Glomerular visceral epithelial cell (primary cell): ENCODE results near the gene PTMA.
"Not testable (repeated sequence)": the region's sequence is repeated elsewhere in the genome, so short reads cannot be mapped to it uniquely, and the experiment has no call there.

Source experiments
- DNase-seq: peaks from one replicate; pipeline ENCODE4 v3.0.0-alpha.2; 2016; ENCODE audit errors: extremely low spot score

PTMA gene

DNA sequence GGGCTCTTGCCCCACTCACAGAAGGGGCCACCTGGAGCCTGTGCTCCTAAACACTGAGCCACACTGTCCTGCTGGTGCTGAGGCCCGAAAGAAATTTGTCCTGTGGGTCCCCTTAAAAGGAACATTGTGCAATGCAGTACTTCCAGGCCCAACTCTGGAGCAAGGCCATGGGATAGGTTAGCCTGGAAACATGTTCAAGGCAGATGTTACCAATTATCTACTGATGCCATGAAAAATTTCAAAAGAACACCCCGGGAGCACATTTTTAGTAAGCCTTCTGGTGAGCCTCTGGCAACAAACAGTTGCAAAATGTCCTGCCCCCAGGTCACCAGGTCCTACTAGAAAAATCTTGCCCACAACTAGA lies 12.3 kb upstream of the PTMA start:
- no peak for DNase-seq

DNA sequence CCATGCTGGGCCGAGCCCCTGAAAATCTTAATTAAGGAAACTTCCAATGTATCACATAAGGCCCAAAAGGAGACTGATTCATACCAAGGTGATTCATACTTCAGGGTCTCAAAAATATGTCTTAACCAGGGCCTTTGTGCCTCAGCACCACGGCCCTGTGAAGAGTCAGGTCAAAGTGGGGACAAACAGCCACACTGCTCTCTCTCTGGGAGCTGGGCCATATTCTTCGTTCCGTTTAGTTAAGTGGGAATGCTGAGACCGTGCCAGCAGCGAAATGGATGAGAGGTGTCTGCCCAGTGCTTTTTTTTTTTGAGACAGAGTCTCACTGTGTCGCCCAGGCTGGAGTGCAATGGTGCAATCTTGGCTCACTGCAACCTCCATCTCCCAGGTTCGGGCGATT lies 9.3 kb upstream of the PTMA start:
- no peak for DNase-seq

DNA sequence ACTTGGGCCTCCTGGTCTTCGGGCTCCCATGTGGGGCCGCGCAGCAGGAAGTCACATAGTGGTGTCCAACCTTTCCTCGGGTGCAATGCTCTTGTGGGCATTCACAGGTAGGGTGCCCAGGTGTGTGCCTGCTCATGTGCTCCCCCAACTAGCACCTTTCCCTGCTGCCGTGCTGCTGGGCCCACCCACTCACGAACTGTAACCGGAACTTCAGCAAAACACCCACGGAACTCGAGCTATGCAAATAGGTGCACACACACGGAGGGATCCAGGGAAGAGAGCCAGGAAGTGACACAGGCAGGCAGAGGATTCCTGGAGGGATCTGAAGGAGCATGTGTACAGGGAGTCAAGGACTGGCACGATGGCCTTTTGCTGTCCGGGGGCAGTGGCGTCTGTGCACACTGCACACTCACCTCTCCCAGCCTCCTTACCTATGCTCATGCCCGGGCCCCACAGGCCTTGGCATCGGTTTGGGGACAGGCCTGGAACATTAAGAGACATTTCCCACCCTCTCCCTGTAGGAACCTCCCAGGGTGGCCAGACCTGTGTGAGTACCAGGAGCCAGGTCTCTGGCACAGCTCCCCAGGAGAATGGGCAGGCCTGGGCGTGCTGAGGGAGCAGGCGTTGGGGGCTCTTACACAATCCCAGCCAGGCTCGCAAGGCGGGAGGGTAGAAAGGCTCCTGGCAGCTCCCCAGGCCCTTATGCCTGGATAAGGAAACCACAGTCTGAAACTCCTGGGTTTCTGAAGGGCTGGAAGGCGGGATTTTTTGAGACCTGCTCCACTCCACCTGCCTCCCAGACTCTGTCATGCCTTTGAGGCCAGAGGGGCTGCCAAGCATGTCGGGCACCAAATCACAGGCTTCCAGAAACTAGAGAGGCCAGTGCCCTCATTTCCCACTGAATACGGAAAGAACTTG lies 6.6 kb upstream of the PTMA start:
- peak; percentile 88 for DNase-seq

DNA sequence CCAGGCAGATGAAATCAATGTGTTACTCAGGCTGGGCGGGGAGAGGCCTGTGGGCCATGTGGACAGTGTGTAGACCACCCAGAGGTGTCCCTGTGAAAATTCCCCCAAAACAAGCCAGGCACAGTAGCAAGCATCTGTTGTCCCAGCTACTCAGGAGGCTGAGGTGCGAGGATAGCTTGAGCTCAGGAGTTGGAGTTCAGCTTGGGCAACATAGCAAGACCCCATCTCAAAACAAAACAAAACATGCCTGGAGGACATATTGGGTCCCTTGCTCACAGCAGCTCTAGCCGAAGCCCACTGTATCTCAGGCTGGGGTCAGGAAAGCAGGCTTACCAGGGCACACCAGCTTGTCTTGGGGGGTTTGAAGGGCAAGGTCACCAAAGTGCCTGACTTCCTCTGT lies 4.3 kb upstream of the PTMA start:
- DNase-seq = no peak

DNA sequence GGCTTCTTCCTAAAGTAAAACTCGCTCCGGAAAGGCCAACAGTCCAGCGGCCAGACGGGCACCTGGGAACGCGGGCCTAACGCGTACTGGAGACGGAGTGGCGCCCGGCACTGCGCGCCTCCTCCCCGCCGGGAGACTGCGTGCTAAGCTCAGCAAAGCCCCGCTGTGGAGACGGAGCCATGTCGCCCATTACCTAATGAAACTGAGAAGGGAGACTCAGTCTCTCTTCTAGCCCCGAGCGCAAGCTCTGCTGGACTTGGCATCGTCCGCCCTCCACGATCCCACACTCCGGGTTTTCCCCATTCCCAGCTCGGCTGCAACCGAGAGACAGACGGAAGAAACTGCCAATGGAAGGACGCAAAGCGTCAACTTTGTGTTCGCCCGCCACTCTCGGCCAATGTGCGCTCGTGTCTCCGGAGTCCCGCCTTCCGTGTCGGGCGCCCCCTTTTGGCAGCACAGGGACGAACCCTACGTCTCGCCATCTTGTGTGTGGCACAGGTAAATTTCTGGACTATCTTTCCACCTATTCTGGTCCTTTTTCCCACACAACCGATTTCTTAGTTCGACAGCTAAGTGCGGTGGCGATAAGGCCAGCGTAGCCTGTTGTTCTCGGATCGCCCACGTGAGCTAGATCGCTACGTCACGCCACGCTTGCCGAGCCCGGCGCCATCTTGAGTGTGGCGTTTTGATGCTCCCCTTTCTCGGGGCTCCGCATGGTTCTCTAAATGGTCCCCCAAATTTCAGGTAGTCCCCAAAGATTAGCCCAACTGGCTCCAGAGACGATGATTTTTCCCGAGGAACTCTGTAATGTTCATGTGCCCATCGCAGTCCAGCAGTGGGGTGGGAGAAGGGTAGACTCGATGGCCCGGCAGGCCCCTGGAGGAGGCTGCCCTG lies 1.3 kb upstream of the PTMA start:
- peak; percentile 99 for DNase-seq

DNA sequence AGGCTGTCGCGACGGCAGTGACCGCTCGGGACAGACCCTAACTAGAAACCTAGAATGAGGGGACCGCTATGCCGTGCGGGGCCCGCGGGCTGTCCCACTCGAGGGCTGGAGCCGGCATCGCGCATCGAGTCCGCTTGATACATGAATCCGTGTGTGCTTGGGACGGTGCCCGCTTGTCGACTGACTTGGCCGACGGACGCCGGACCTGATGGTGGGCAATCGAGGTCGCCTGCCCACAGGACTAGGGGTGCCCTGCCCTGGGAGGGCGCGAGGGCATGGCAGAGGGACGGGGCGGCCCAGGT lies 749 bp upstream of the PTMA start:
- no peak for DNase-seq

DNA sequence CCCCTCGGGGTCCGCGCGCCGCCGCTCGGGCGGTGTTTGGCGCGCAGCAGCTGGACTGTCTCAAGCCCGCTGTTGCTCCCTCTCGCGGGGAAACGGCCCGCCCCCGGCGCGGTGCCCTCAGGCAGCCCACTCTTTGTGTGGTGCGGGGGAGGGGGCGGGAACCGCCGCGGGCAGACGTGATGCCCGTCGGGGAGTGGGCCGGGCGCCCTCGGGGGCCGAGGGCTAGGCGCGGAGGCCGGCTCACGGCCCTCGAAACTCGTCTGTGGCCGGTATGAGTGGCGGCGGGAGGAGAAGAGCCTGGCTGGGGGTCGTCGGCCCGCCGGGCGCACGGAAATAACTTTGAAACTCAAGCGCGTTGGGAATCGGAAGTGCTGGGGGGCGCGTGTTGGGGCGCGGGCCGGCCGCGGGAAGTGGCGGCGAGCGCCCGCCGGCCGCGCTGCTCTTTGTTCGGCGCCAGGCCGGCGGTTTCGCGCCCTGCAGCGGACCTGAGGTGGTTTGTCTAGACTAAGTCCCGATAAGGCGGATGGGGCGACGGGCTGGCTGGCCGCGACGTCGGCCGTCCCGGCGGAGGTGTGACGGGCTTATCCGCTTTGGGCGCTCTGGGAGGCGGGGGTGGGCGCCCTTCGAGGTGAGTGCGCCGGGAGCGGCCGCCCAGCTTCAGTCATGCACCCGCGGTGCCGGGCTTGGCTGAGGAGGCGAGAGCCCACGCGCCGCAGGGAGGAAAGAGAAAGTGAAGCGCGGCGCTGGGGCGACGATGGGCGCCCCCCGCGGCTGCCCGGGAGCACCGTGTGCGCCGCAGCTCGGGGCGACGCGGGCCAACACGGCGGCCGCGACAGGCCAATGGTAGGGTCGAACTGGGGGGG lies 679 bp downstream of the PTMA start:
- peak; percentile 51 for DNase-seq

DNA sequence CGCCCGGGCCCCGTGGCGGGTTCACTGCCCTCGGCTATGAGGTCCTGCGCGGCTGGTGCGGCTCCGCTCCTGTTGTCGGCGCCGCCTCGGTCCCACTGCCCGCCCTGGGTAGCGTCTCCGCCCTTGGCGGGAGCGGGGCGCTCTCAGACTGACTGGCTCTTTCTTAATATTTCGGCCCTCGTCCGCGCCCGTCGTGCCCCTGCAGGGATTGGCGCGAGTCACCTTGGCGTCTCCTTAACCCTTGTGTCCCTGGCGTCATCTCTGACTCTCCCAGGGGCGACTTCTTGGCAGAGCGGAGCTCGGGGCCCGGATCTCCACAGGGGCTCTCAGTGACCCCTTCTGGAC lies 1.3 kb downstream of the PTMA start:
- DNase-seq = peak; percentile 42

DNA sequence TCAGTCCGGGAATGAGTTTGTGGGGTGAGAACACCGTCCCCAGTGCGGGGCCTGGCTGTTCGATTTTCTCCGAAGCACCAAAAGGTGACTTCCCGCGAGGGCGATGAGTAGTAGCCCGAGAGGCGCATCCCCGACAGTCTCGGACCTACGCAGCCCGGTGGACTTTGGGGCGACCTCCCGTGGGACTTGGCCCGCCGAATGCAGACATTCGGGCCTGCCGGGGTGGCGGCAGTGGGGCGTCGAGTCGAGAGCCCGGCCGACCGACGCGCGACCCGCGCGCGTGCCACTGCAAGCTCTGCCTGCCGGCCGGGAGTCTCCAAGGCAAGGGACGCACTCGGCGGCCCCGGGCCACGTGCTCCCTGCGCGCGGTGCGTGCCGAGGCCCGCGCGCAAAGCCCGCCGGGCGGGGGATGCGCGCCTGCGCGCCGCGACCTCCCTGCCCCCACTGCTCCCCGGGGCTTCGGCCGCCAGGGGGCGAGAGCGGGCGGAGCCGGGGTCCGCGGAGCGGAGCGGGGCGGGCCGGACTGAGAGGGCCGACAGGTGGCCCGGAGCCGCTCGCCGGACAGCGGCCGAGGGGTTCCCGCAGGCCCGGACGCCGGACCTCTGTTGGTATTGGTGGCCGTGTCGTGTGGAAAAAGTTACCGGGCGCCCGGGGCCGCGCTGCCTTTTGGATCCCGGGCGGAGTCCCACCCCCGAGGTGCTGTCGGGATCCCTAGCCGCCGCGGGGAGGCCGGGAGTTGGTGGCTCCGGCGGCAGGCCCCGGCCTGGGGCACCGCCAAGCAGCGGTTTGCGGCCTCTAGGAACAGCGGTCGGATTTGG lies 1.9 kb downstream of the PTMA start:
- peak; percentile 91 for DNase-seq

DNA sequence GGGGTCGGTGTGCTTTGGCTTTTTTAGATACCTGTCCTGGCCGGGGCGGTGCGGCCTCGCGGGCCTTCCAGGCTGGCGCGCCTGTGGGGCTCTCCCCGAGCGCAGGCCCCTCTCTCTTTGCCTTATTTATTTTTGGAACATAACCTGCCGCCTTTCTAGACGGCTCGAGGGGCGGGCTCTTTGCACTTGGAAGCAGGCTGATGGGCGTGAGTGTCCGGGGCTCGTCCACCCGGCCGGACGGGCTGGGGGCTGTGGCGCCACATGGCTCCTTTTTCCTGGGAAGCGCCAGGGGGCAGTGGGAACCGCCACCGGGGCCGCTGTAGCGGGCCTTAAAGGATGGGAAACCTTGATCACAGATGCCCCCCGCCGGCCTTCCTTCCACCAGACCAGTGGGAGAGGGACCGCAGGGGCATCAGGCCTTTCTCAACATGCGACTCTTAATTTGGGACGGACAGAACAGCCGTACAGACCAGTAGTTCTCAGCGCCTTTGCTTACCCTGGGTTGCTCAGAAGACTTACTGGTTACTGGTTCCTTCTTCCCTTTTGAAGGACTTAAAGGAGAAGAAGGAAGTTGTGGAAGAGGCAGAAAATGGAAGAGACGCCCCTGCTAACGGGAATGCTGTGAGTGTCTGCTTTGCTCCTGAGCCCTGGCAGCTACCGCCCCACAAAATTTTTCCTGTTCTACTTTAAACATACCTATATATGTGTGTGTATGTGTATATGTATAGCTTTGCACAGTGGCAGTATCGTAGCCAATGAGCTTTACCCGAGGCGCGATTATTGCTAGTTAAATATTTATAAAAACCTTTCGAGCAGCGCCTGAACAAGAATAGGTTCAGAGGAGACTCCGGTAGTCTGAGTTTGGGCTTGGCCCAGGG lies 2.7 kb downstream of the PTMA start:
- peak; percentile 46 for DNase-seq

DNA sequence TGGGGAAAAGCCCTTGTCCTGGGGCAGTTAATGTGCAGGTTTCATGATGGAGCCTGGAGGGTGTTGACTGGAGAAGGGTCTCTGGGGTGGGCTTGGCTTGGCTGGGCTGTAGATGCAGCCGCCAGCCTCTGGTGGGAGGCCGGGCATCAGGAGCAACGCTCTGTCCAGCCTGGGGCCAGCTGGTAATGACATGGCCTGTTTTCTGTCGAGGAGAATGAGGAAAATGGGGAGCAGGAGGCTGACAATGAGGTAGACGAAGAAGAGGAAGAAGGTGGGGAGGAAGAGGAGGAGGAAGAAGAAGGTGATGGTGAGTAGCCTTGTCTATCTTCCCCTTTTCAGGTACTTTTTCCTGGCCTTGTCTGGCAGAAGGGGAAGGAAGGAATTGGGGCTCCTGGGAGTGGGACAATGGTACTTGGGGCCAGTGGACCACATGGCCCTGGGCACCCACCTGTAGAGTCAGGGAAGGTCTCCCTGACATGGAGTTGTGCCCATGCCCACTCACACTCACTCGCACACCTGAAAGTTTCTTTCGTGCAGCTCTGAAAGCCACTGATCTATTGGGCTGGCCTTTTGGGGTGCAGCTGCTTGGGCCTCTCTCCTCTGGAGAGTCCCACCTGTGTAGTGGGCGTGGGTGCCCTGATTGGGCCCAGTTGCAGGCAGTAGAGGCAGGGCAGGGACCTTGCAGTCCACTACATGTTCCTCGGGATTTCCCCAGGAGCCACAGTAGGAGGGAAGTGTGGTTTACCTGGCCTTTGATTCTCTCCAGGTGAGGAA lies 3.5 kb downstream of the PTMA start:
- DNase-seq = no peak

DNA sequence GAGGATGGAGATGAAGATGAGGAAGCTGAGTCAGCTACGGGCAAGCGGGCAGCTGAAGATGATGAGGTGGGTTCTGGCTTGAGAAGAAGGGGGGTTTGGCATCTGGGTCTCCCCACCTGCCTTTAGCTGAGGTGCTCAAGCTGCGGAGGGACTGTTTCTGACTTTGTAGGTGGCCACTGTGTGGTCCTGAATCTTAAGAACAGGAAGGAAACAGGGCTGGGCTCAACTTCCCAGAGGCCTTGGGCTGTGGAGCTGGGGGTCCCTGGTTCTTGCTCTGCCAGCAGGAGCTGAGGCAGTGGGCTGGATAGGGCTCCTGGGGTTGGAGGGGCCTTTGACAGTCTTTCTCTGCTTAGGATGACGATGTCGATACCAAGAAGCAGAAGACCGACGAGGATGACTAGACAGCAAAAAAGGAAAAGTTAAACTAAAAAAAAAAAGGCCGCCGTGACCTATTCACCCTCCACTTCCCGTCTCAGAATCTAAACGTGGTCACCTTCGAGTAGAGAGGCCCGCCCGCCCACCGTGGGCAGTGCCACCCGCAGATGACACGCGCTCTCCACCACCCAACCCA lies 4.2 kb downstream of the PTMA start:
- DNase-seq = not testable (repeated sequence)

DNA sequence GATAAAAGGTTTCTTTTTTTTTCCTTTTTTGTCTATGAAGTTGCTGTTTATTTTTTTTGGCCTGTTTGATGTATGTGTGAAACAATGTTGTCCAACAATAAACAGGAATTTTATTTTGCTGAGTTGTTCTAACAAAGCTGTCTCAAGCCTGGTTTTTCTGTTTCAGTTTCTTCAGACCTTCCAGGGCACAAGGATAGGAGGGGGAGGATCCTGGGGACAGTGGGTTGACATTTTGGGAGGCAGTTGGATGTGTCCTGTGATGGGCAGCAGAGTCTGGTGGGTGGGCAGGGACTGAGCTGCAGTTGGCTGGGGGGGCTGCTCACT lies 5.0 kb downstream of the PTMA start:
- DNase-seq = not testable (repeated sequence)

DNA sequence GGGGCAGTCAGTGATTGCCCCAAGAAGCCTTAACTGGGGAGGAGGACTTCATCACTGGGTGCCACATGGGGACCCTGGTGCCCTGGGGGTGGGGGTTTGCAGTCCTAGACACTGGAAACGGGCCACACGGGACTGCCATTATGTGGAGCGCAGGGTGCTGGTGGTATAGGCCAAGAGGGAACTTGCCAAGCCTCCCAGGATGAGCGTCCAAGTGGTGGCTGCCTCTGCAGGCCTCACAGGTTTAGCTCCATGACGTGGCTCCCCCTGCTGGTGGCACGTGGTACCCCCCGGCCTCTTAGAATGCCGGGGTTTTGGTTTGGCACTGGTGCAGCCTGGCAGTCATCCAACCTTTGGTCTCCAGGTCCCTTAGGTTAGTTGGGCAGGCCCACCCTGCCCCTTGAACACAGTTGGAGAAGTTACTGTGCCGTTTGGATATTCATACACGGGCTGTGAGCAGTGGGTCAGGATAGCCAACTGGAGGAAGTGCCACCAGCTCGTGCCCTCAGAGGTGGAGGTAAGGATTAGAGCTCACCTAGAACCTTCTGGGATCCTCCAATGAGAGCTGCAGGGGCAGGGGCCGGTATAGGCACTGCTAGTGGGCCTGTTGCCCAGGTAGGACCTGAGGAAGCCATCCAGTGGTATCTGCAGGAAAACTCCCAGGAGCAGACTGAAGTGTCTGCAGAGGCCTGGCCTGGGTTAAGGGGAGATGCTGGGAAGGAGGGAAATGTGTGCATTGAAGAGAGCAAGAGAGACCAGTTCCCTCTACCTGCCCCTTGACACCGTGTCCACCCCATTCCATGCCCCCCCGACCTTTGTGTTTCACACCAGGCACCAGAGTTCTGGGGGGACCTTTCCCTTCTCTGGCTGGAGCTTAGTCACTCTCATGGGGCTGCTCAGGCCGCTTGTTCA lies 5.7 kb downstream of the PTMA start:
- peak; percentile 94 for DNase-seq

DNA sequence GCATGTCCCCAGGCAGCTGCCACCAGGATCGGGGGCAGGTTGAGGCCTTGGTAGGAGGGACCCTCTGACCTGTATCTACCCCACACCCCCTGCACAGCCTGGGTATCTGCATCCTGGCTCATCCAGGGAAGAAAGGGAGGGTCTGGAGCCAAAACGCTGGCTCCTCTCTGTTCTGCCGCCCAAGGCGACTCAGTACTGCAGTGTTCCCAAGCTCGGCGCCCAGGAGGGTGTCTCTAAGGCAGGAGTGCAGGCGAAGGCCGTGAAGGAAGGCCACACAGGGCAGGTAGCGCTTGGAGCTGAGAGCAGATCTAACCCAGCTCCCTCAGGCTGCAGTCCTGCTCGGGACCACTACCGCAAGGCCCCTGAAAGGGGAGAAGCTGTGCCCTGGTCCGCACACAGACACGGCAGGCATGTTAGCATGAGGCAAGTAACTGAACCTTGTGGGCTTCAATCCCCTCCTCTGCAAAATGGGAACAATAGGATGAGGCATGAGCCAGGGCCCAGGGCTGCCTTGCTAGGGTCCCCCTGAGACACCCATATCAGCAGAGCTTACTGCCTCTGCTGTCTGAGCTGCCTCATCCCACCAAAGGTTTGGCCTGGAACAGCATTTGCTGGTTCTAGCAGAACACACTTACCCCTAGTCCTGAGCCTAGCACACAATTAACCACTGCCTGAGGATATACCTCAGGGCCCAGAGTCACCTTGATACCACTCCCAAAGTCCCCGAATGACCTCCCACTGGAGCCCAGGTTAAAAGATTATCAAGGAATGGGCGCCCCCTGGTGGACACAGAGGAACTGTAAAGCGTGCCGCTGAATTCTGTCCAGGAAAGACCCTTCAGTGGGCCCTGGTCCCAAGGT lies 6.5 kb downstream of the PTMA start:
- DNase-seq = peak; percentile 71

DNA sequence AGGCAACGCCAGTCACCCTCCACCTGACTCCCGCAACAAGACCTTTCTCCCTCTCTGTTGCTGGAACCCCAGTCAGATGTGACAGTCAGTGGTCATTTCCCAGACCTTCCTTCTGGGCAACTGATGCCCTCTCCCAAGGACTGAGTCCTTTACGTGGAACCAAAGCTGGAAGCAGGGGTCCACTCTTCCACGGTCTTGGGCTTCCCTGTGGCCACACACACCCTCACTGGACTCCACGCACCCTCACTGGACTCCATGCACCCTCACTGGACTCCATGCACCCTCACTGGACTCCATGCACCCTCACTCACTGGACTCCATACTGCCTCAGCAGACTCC lies 7.1 kb downstream of the PTMA start:
- DNase-seq = no peak

DNA sequence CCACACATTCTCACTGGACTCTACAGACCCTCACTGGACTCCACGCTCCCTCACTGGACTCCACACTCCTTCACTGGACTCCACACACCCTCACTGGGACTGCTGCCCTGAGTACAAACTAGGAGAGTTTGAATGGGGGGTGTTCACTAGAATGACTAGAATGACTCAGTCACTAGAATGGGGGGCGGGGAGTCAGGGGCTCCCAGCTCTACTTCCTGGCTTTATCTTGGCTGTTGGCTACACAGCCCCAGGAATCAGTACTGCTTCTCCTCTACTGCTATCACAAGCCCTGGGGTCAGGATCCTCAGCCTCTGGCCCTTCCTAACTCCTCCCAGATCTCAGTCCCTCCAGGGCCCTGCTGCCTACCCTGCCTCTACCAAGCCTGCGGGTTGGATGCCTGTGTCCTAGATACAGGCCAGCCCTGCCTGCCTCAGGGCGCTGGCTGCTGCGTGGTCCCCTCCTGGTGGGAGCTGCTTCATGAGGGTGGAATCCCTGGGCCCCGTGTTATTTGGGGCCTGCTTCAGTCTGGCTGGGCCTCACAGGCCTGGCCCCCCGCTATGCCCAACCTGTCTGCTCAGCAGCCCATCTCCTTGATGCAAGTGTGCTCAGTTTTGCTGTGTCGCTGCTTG lies 7.8 kb downstream of the PTMA start:
- peak; percentile 53 for DNase-seq
